ENCODE results near the gene HOXD3. TPM values are rescaled to one million over a fixed set of nuclear protein-coding genes. Genes with fewer than 3 reads are reported as not detected.

Gene HOXD3
- total and polyA plus RNA-seq, 4 experiments from 2014 or later, result not detected

- Histone ChIP-seq H3K36me3 (ENCODE audit: insufficient read depth, low read length) (no peaks in the 10 kb centered on the region), H3K27ac (ENCODE audit: low read depth, low read length) (no peak overlapping the region), H3K9me3 (ENCODE audit: control insufficient read depth in 1 of 2, low read length in 2 of 2) (no peaks in the 10 kb centered on the region), H3K4me3 (ENCODE audit: low read length in 2 of 2) (no peak overlapping the region), H3K27me3 (ENCODE audit: insufficient read depth, low read length) (peaks cover 60% of the 10 kb centered on the region), H3K4me1 (ENCODE audit: insufficient read depth, low read length) (no peaks in the 10 kb centered on the region)
- Mint-ChIP-seq H3K9me3 (peaks cover 0 to 6% (median 2%) of the 10 kb centered on the region in 8 donors), H3K36me3 (no peaks in the 10 kb centered on the region), H3K4me1 (peaks cover 3 to 13% (median 11%) of the 10 kb centered on the region in 4 donors), H3K27ac (peak overlapping the region in 1 of 7 donors; percentile 45), H3K27me3 (peaks cover 55 to 69% of the 10 kb centered on the region in 2 donors), H3K4me3 (peak overlapping the region in 3 of 8 donors; percentile 36 to 46 (median 41))
- POLR2A ChIA-PET (ENCODE audit: partially characterized antibody), result no interaction called here
- intact Hi-C loops (cut with micrococcal nuclease), result no loop called here
- CTCF ChIA-PET (ENCODE audit: partially characterized antibody), result no interaction called here
- DNase-seq, result no peak
Observed at GRCh38 chr2:176172007-176172894, 15.1 kb downstream of the HOXD3 start.

- Histone ChIP-seq H3K27me3 (ENCODE audit: insufficient read depth, low read length) (peaks cover 57% of the 10 kb centered on the region), H3K36me3 (ENCODE audit: insufficient read depth, low read length) (no peaks in the 10 kb centered on the region), H3K9me3 (ENCODE audit: control insufficient read depth in 1 of 2, low read length in 2 of 2) (no peaks in the 10 kb centered on the region), H3K4me3 (ENCODE audit: low read length in 2 of 2) (no peak overlapping the region), H3K4me1 (ENCODE audit: insufficient read depth, low read length) (no peaks in the 10 kb centered on the region), H3K27ac (ENCODE audit: low read depth, low read length) (no peak overlapping the region)
- H3K4me3 Mint-ChIP-seq, result peak overlapping the region in 1 of 8 donors; percentile 36
- H3K27me3 Mint-ChIP-seq, result peaks cover 49 to 67% of the 10 kb centered on the region in 2 donors
- intact Hi-C loops (cut with micrococcal nuclease), result no loop called here
- no peak for DNase-seq
- H3K27ac Mint-ChIP-seq, result peak overlapping the region in 2 of 7 donors; percentile 45 to 77
- H3K36me3 Mint-ChIP-seq, result no peaks in the 10 kb centered on the region
- CTCF ChIA-PET (ENCODE audit: partially characterized antibody), result no interaction called here
- peaks cover 0 to 5% (median 0%) of the 10 kb centered on the region in 8 donors for H3K9me3 Mint-ChIP-seq
- H3K4me1 Mint-ChIP-seq, result peaks cover 3 to 17% (median 14%) of the 10 kb centered on the region in 4 donors
- POLR2A ChIA-PET (ENCODE audit: partially characterized antibody), result no interaction called here
Observed at GRCh38 chr2:176172895-176173566, 15.9 kb downstream of the HOXD3 start.

- H3K4me3 Mint-ChIP-seq, result no peak overlapping the region
- no peak overlapping the region for H3K27ac ChIP-seq (ENCODE audit: low read depth, low read length)
- intact Hi-C loops (cut with micrococcal nuclease), result no loop called here
- H3K36me3 Mint-ChIP-seq, result no peaks in the 10 kb centered on the region
- H3K9me3 ChIP-seq (ENCODE audit: control insufficient read depth in 1 of 2, low read length in 2 of 2), result no peaks in the 10 kb centered on the region
- no peaks in the 10 kb centered on the region for H3K4me1 ChIP-seq (ENCODE audit: insufficient read depth, low read length)
- H3K4me1 Mint-ChIP-seq, result peaks cover 3 to 19% (median 14%) of the 10 kb centered on the region in 4 donors
- H3K4me3 ChIP-seq (ENCODE audit: low read length in 2 of 2), result no peak overlapping the region
- no peak for DNase-seq
- ChIA-PET POLR2A (ENCODE audit: partially characterized antibody) (no interaction called here), CTCF (ENCODE audit: partially characterized antibody) (no interaction called here)
- H3K9me3 Mint-ChIP-seq, result peaks cover 0 to 5% (median 0%) of the 10 kb centered on the region in 8 donors
- no peak overlapping the region for H3K27ac Mint-ChIP-seq
- H3K27me3 Mint-ChIP-seq, result peaks cover 54 to 68% of the 10 kb centered on the region in 2 donors
- no peaks in the 10 kb centered on the region for H3K36me3 ChIP-seq (ENCODE audit: insufficient read depth, low read length)
- peaks cover 57% of the 10 kb centered on the region for H3K27me3 ChIP-seq (ENCODE audit: insufficient read depth, low read length)
Observed at GRCh38 chr2:176173567-176174381, 16.7 kb downstream of the HOXD3 start.

GRCh38 chr2:176174382-176174823 lies 17.3 kb downstream of the HOXD3 start:
- ChIA-PET CTCF (ENCODE audit: partially characterized antibody) (no interaction called here), POLR2A (ENCODE audit: partially characterized antibody) (no interaction called here)
- intact Hi-C loops (cut with micrococcal nuclease), result no loop called here
- DNase-seq, result no peak
- H3K4me1 ChIP-seq (ENCODE audit: insufficient read depth, low read length), result no peaks in the 10 kb centered on the region
- Mint-ChIP-seq H3K4me1 (peaks cover 3 to 22% (median 15%) of the 10 kb centered on the region in 4 donors), H3K27ac (no peak overlapping the region), H3K27me3 (peaks cover 57 to 66% of the 10 kb centered on the region in 2 donors), H3K36me3 (no peaks in the 10 kb centered on the region), H3K9me3 (peaks cover 0 to 5% (median 0%) of the 10 kb centered on the region in 8 donors), H3K4me3 (no peak overlapping the region)
- peaks cover 62% of the 10 kb centered on the region for H3K27me3 ChIP-seq (ENCODE audit: insufficient read depth, low read length)
- H3K36me3 ChIP-seq (ENCODE audit: insufficient read depth, low read length), result no peaks in the 10 kb centered on the region
- no peaks in the 10 kb centered on the region for H3K9me3 ChIP-seq (ENCODE audit: control insufficient read depth in 1 of 2, low read length in 2 of 2)
- no peak overlapping the region for H3K27ac ChIP-seq (ENCODE audit: low read depth, low read length)
- no peak overlapping the region for H3K4me3 ChIP-seq (ENCODE audit: low read length in 2 of 2)

GRCh38 chr2:176174824-176175708 lies 18.0 kb downstream of the HOXD3 start:
- Histone ChIP-seq H3K9me3 (ENCODE audit: control insufficient read depth in 1 of 2, low read length in 2 of 2) (no peaks in the 10 kb centered on the region), H3K36me3 (ENCODE audit: insufficient read depth, low read length) (no peaks in the 10 kb centered on the region), H3K4me1 (ENCODE audit: insufficient read depth, low read length) (no peaks in the 10 kb centered on the region), H3K27me3 (ENCODE audit: insufficient read depth, low read length) (peaks cover 60% of the 10 kb centered on the region), H3K27ac (ENCODE audit: low read depth, low read length) (no peak overlapping the region), H3K4me3 (ENCODE audit: low read length in 2 of 2) (no peak overlapping the region)
- Mint-ChIP-seq H3K27me3 (peaks cover 64 to 66% of the 10 kb centered on the region in 2 donors), H3K4me3 (peak overlapping the region in 2 of 8 donors; percentile 39 to 66), H3K4me1 (peaks cover 3 to 23% (median 15%) of the 10 kb centered on the region in 4 donors), H3K36me3 (no peaks in the 10 kb centered on the region), H3K27ac (no peak overlapping the region), H3K9me3 (peaks cover 0 to 5% (median 0%) of the 10 kb centered on the region in 8 donors)
- ChIA-PET CTCF (ENCODE audit: partially characterized antibody) (no interaction called here), POLR2A (ENCODE audit: partially characterized antibody) (no interaction called here)
- no peak for DNase-seq
- intact Hi-C loops (cut with micrococcal nuclease), result no loop called here

- no peak for DNase-seq
- H3K27ac ChIP-seq (ENCODE audit: low read depth, low read length), result no peak overlapping the region
- intact Hi-C loops (cut with micrococcal nuclease), result no loop called here
- CTCF ChIA-PET (ENCODE audit: partially characterized antibody), result no interaction called here
- no peaks in the 10 kb centered on the region for H3K36me3 Mint-ChIP-seq
- no peaks in the 10 kb centered on the region for H3K4me1 ChIP-seq (ENCODE audit: insufficient read depth, low read length)
- no peak overlapping the region for H3K4me3 ChIP-seq (ENCODE audit: low read length in 2 of 2)
- H3K9me3 Mint-ChIP-seq, result peaks cover 0 to 5% (median 0%) of the 10 kb centered on the region in 8 donors
- no peaks in the 10 kb centered on the region for H3K36me3 ChIP-seq (ENCODE audit: insufficient read depth, low read length)
- H3K4me3 Mint-ChIP-seq, result peak overlapping the region in 1 of 8 donors; percentile 24
- POLR2A ChIA-PET (ENCODE audit: partially characterized antibody), result no interaction called here
- no peak overlapping the region for H3K27ac Mint-ChIP-seq
- no peaks in the 10 kb centered on the region for H3K9me3 ChIP-seq (ENCODE audit: control insufficient read depth in 1 of 2, low read length in 2 of 2)
- peaks cover 64% of the 10 kb centered on the region for H3K27me3 ChIP-seq (ENCODE audit: insufficient read depth, low read length)
- H3K27me3 Mint-ChIP-seq, result peaks cover 62 to 67% of the 10 kb centered on the region in 2 donors
- peaks cover 3 to 23% (median 15%) of the 10 kb centered on the region in 4 donors for H3K4me1 Mint-ChIP-seq
Observed at GRCh38 chr2:176175709-176176607, 18.9 kb downstream of the HOXD3 start.

Data from CD4-positive, alpha-beta memory T cell (primary cell).